WTC11 (cell line): ENCODE measurements around the gene RPRD1B. TPM values are rescaled to one million over a fixed set of nuclear protein-coding genes. Genes with fewer than 3 reads are reported as not detected.

Source experiments
- ATAC-seq: fragments of 200-7000 bp; cut with Tn5 transposase; 2 replicates; pipeline ENCODE4 v1.10.0; 2021; ENCODE audit warnings: mild to moderate bottlenecking, moderate library complexity
- CTCF ChIA-PET: fragments of 300-600 bp; sonication (Branson Sonifier 250); formaldehyde crosslinking; loops from one replicate; lab custom pipeline; 2021; ENCODE audit warnings: antibody characterized with exemption; lab: Charles Lee
- POLR2A ChIA-PET: fragments of 350-600 bp; sonication (Branson Sonifier 250); formaldehyde crosslinking; loops from one replicate; lab custom pipeline; 2021; ENCODE audit warnings: antibody characterized with exemption; lab: Charles Lee
- DNase-seq: peaks from one replicate; pipeline ENCODE4 v3.0.0; 2021; ENCODE audit warnings: low spot score
- H3K27ac Mint-ChIP-seq: 2 replicates; pipeline ENCODE4 v1.8.0; 2021; ENCODE audit warnings: mixed read lengths
- H3K27me3 Mint-ChIP-seq: 2 replicates; pipeline ENCODE4 v1.8.0; 2021; ENCODE audit warnings: low read depth, mild to moderate bottlenecking, moderate library complexity, mixed read lengths
- H3K36me3 Mint-ChIP-seq: 2 replicates; pipeline ENCODE4 v1.8.0; 2021; ENCODE audit warnings: mixed read lengths
- H3K4me1 Mint-ChIP-seq: 2 replicates; pipeline ENCODE4 v1.8.0; 2022; ENCODE audit warnings: mixed read lengths
- H3K4me3 Mint-ChIP-seq: 2 replicates; pipeline ENCODE4 v1.8.0; 2021; ENCODE audit warnings: mild to moderate bottlenecking, moderate library complexity, mixed read lengths
- H3K9me3 Mint-ChIP-seq: 2 replicates; pipeline ENCODE4 v1.8.0; 2021; ENCODE audit warnings: mixed read lengths
- ATF1 ChIP-seq: sonication (generic); formaldehyde crosslinking; IDR thresholded peaks from 2 replicates; pipeline ENCODE4 v1.8.1; 2023; ENCODE audit warnings: mild to moderate bottlenecking, moderate library complexity, missing genetic modification reagents
- CREB1 ChIP-seq: sonication (generic); formaldehyde crosslinking; IDR thresholded peaks from 2 replicates; pipeline ENCODE4 v1.8.0; 2023; ENCODE audit warnings: mild to moderate bottlenecking, missing genetic modification reagents
- FOXK1 ChIP-seq: sonication (generic); formaldehyde crosslinking; IDR thresholded peaks from 2 replicates; pipeline ENCODE4 v1.8.0; 2022; ENCODE audit warnings: mild to moderate bottlenecking, moderate library complexity, missing genetic modification reagents
- GTF2I ChIP-seq: fragments of 250-450 bp; sonication (Bioruptor Pico); conservative IDR thresholded peaks from 2 replicates; pipeline ENCODE4 v1.4.0; 2021; ENCODE audit warnings: mild to moderate bottlenecking
- MYBL2 ChIP-seq: sonication (generic); formaldehyde crosslinking; IDR thresholded peaks from 2 replicates; pipeline ENCODE4 v1.8.1; 2023; ENCODE audit warnings: mild to moderate bottlenecking, moderate library complexity, missing genetic modification reagents
- NFATC4 ChIP-seq: fragments of 250-450 bp; sonication (Bioruptor Pico); IDR thresholded peaks from 2 replicates; pipeline ENCODE4 v1.9.0; 2021; ENCODE audit warnings: mild to moderate bottlenecking
- NR3C1 ChIP-seq: sonication (generic); formaldehyde crosslinking; conservative IDR thresholded peaks from 2 replicates; pipeline ENCODE4 v1.8.1; 2023; ENCODE audit warnings: low read depth, mild to moderate bottlenecking, missing genetic modification reagents
- SMAD3 ChIP-seq: sonication (generic); formaldehyde crosslinking; IDR thresholded peaks from 2 replicates; pipeline ENCODE4 v1.8.0; 2022; ENCODE audit warnings: missing genetic modification reagents, mild to moderate bottlenecking, borderline replicate concordance
- ZBTB21 ChIP-seq: sonication (generic); formaldehyde crosslinking; IDR thresholded peaks from 2 replicates; pipeline ENCODE4 v1.8.1; 2023; ENCODE audit warnings: mild to moderate bottlenecking, missing genetic modification reagents, borderline replicate concordance
- ZNF121 ChIP-seq: sonication (generic); formaldehyde crosslinking; IDR thresholded peaks from 2 replicates; pipeline ENCODE4 v1.8.0; 2023; ENCODE audit warnings: missing genetic modification reagents
- total RNA-seq: library from RNA; stranded (reverse); gene quantifications from 3 replicates; pipeline ENCODE4 v1.2.3, GENCODE V29; 2021
- TF ChIP-seq, protein P1 (sequence below): sonication (generic); formaldehyde crosslinking; IDR thresholded peaks from 2 replicates; pipeline ENCODE4 v1.8.0; 2022; ENCODE audit warnings: mild to moderate bottlenecking, missing genetic modification reagents
- TF ChIP-seq, protein P2 (sequence below): sonication (generic); formaldehyde crosslinking; IDR thresholded peaks from 2 replicates; pipeline ENCODE4 v1.8.1; 2022; ENCODE audit warnings: low read depth, mild to moderate bottlenecking, moderate library complexity, missing genetic modification reagents, borderline replicate concordance
- TF ChIP-seq, protein P3 (sequence below): fragments of 250-450 bp; sonication (Bioruptor Pico); IDR thresholded peaks from 2 replicates; pipeline ENCODE4 v1.9.0; 2021; ENCODE audit warnings: moderate library complexity, mild to moderate bottlenecking, inconsistent platforms, borderline replicate concordance
- TF ChIP-seq, protein P4 (sequence below): sonication (generic); formaldehyde crosslinking; IDR thresholded peaks from 2 replicates; pipeline ENCODE4 v1.8.0; 2022; ENCODE audit warnings: mild to moderate bottlenecking, missing genetic modification reagents
- TF ChIP-seq, protein P5 (sequence below): sonication (generic); formaldehyde crosslinking; IDR thresholded peaks from 2 replicates; pipeline ENCODE4 v1.8.0; 2022; ENCODE audit warnings: missing genetic modification reagents
- TF ChIP-seq, protein P6 (sequence below): sonication (generic); formaldehyde crosslinking; IDR thresholded peaks from 2 replicates; pipeline ENCODE4 v1.8.1; 2023; ENCODE audit warnings: mild to moderate bottlenecking, missing genetic modification reagents
- TF ChIP-seq, protein P7 (sequence below): sonication (generic); formaldehyde crosslinking; IDR thresholded peaks from 2 replicates; pipeline ENCODE4 v1.8.1; 2023; ENCODE audit warnings: mild to moderate bottlenecking, moderate library complexity, missing genetic modification reagents

The RPRD1B gene
- total RNA-seq, 1 experiment from 2014 or later = 21.4 TPM

DNA sequence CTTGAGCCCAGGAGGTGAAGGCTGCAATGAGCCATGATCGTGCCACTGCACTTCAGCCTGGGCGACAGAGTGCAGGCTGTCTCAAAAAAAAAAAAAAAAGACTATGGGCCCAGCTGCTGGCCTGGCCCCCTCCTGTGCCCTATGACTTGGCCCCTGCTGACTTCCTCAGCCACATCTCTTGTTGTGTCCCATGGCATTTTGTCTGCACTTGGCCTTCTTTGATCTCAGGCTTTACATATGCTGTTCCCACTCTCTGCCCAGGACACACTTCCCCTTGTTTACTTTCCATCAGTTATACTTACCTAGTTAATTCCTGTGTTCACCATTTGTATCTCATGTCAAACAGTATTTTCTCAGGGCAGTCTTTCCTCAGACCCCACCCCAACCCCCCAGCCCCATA lies 44.5 kb downstream of the RPRD1B start:
- DNase-seq (no peak), ATAC-seq (no peak)
- Mint-ChIP-seq H3K4me3 (no peak overlapping the region), H3K9me3 (peaks cover 7% of the 10 kb centered on the region), H3K36me3 (peaks cover 32% of the 10 kb centered on the region), H3K4me1 (peaks cover 3% of the 10 kb centered on the region), H3K27ac (no peak overlapping the region), H3K27me3 (no peaks in the 10 kb centered on the region)
- TF ChIP-seq CREB1 (CRISPR knock-in tag) (no peak), SMAD3 (CRISPR knock-in tag) (no peak), MYBL2 (CRISPR knock-in tag) (no peak), ZBTB21 (no peak), FOXK1 (CRISPR knock-in tag) (no peak), NFATC4 (CRISPR knock-in tag) (no peak), ZNF121 (CRISPR knock-in tag) (no peak), ATF1 (CRISPR knock-in tag) (no peak), NR3C1 (CRISPR knock-in tag) (no peak), GTF2I (CRISPR knock-in tag) (no peak)
- TF ChIP-seq, protein P1, sequence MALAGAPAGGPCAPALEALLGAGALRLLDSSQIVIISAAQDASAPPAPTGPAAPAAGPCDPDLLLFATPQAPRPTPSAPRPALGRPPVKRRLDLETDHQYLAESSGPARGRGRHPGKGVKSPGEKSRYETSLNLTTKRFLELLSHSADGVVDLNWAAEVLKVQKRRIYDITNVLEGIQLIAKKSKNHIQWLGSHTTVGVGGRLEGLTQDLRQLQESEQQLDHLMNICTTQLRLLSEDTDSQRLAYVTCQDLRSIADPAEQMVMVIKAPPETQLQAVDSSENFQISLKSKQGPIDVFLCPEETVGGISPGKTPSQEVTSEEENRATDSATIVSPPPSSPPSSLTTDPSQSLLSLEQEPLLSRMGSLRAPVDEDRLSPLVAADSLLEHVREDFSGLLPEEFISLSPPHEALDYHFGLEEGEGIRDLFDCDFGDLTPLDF (CRISPR knock-in tag) = no peak
- TF ChIP-seq, protein P2, sequence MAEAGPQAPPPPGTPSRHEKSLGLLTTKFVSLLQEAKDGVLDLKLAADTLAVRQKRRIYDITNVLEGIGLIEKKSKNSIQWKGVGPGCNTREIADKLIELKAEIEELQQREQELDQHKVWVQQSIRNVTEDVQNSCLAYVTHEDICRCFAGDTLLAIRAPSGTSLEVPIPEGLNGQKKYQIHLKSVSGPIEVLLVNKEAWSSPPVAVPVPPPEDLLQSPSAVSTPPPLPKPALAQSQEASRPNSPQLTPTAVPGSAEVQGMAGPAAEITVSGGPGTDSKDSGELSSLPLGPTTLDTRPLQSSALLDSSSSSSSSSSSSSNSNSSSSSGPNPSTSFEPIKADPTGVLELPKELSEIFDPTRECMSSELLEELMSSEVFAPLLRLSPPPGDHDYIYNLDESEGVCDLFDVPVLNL (CRISPR knock-in tag) = no peak
- TF ChIP-seq, protein P3, sequence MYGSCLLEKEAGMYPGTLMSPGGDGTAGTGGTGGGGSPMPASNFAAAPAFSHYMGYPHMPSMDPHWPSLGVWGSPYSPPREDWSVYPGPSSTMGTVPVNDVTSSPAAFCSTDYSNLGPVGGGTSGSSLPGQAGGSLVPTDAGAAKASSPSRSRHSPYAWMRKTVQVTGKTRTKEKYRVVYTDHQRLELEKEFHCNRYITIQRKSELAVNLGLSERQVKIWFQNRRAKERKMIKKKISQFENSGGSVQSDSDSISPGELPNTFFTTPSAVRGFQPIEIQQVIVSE (CRISPR knock-in tag) = no peak
- TF ChIP-seq, protein P4, sequence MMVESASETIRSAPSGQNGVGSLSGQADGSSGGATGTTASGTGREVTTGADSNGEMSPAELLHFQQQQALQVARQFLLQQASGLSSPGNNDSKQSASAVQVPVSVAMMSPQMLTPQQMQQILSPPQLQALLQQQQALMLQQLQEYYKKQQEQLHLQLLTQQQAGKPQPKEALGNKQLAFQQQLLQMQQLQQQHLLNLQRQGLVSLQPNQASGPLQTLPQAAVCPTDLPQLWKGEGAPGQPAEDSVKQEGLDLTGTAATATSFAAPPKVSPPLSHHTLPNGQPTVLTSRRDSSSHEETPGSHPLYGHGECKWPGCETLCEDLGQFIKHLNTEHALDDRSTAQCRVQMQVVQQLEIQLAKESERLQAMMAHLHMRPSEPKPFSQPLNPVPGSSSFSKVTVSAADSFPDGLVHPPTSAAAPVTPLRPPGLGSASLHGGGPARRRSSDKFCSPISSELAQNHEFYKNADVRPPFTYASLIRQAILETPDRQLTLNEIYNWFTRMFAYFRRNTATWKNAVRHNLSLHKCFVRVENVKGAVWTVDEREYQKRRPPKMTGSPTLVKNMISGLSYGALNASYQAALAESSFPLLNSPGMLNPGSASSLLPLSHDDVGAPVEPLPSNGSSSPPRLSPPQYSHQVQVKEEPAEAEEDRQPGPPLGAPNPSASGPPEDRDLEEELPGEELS = no peak
- TF ChIP-seq, protein P5, sequence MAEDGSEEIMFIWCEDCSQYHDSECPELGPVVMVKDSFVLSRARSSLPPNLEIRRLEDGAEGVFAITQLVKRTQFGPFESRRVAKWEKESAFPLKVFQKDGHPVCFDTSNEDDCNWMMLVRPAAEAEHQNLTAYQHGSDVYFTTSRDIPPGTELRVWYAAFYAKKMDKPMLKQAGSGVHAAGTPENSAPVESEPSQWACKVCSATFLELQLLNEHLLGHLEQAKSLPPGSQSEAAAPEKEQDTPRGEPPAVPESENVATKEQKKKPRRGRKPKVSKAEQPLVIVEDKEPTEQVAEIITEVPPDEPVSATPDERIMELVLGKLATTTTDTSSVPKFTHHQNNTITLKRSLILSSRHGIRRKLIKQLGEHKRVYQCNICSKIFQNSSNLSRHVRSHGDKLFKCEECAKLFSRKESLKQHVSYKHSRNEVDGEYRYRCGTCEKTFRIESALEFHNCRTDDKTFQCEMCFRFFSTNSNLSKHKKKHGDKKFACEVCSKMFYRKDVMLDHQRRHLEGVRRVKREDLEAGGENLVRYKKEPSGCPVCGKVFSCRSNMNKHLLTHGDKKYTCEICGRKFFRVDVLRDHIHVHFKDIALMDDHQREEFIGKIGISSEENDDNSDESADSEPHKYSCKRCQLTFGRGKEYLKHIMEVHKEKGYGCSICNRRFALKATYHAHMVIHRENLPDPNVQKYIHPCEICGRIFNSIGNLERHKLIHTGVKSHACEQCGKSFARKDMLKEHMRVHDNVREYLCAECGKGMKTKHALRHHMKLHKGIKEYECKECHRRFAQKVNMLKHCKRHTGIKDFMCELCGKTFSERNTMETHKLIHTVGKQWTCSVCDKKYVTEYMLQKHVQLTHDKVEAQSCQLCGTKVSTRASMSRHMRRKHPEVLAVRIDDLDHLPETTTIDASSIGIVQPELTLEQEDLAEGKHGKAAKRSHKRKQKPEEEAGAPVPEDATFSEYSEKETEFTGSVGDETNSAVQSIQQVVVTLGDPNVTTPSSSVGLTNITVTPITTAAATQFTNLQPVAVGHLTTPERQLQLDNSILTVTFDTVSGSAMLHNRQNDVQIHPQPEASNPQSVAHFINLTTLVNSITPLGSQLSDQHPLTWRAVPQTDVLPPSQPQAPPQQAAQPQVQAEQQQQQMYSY = no peak
- TF ChIP-seq, protein P6, sequence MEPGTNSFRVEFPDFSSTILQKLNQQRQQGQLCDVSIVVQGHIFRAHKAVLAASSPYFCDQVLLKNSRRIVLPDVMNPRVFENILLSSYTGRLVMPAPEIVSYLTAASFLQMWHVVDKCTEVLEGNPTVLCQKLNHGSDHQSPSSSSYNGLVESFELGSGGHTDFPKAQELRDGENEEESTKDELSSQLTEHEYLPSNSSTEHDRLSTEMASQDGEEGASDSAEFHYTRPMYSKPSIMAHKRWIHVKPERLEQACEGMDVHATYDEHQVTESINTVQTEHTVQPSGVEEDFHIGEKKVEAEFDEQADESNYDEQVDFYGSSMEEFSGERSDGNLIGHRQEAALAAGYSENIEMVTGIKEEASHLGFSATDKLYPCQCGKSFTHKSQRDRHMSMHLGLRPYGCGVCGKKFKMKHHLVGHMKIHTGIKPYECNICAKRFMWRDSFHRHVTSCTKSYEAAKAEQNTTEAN = no peak
- TF ChIP-seq, protein P7, sequence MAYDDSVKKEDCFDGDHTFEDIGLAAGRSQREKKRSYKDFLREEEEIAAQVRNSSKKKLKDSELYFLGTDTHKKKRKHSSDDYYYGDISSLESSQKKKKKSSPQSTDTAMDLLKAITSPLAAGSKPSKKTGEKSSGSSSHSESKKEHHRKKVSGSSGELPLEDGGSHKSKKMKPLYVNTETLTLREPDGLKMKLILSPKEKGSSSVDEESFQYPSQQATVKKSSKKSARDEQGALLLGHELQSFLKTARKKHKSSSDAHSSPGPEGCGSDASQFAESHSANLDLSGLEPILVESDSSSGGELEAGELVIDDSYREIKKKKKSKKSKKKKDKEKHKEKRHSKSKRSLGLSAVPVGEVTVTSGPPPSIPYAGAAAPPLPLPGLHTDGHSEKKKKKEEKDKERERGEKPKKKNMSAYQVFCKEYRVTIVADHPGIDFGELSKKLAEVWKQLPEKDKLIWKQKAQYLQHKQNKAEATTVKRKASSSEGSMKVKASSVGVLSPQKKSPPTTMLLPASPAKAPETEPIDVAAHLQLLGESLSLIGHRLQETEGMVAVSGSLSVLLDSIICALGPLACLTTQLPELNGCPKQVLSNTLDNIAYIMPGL (CRISPR knock-in tag) = no peak
- ChIA-PET POLR2A (no interaction called here), CTCF (interaction anchor here (1.3 kb wide), 1 partner anchor 20 kb away, joined by 3 read pairs; no protein-coding TSS in a partner anchor)
